B cell (primary cell): Measurements from ENCODE around the gene DNAI2. TPM values are rescaled to one million over a fixed set of nuclear protein-coding genes. Genes with fewer than 3 reads are reported as not detected.

Experiments used
- ATAC-seq: fragments of 200-7000 bp; cut with Tn5 transposase; one replicate; pipeline ENCODE4 v1.10.0; 2021; ENCODE audit warnings: low read depth, mild to moderate bottlenecking, moderate number of reproducible peaks, moderate library complexity
- CTCF ChIA-PET: fragments of 350-600 bp; sonication (Branson Sonifier 250); formaldehyde crosslinking; loops from one replicate; lab custom pipeline; 2021; ENCODE audit warnings: antibody characterized with exemption, inconsistent platforms; lab: Charles Lee
- POLR2A ChIA-PET: fragments of 350-600 bp; sonication (Branson Sonifier 250); formaldehyde crosslinking; loops from one replicate; lab custom pipeline; 2021; ENCODE audit warnings: antibody characterized with exemption; lab: Charles Lee
- DNase-seq: peaks from one replicate; pipeline ENCODE4 v3.0.0; 2013
- H2AFZ ChIP-seq: 2 replicates; pipeline ENCODE4 v1.6.1; 2012; ENCODE audit warnings: mild to moderate bottlenecking, low read depth, low read length; ENCODE audit not compliant: insufficient read depth, poor library complexity, severe bottlenecking
- H3K27ac ChIP-seq, 2 donors: 1 replicate in 1 of 2; 2 replicates in 1 of 2; pipeline ENCODE4 v1.5.1; 2012 to 2013; ENCODE audit warnings: low read length in 2 of 2, mild to moderate bottlenecking in 2 of 2, moderate library complexity in 1 of 2
- H3K27me3 ChIP-seq, 4 experiments: fragments of 200-600 bp in 1 of 4; sonication (generic) in 1 of 4; replicated peaks in 1 of 4; 1 replicate in 2 of 4; 2 replicates in 2 of 4; pipeline versions ENCODE4 v1.6.1 to v1.7.0; 2013 to 2016; ENCODE audit warnings: low read length in 3 of 4, mild to moderate bottlenecking in 2 of 4, mixed read lengths in 1 of 4, moderate library complexity in 1 of 4; ENCODE audit not compliant: insufficient read depth in 4 of 4, control insufficient read depth in 3 of 4; ENCODE audit errors: control extremely low read depth in 1 of 4
- H3K36me3 ChIP-seq, 2 experiments: replicated peaks in 1 of 2; 1 replicate in 1 of 2; 2 replicates in 1 of 2; pipeline versions ENCODE4 v1.6.1 to v1.7.1; 2013; ENCODE audit warnings: low read length in 1 of 2; ENCODE audit not compliant: insufficient read depth in 2 of 2, control insufficient read depth in 1 of 2; ENCODE audit errors: control extremely low read depth in 1 of 2, extremely low read depth in 1 of 2
- H3K4me1 ChIP-seq, 2 donors: fragments of 200-600 bp in 1 of 2; sonication (generic) in 1 of 2; 1 replicate in 1 of 2; 2 replicates in 1 of 2; pipeline versions ENCODE4 v1.5.1 to v1.6.1; 2013 to 2017; ENCODE audit warnings: low read length in 2 of 2; ENCODE audit not compliant: control insufficient read depth in 2 of 2, insufficient read depth in 2 of 2
- H3K4me2 ChIP-seq: replicated peaks from 2 replicates; pipeline ENCODE3; 2012; ENCODE audit warnings: mild to moderate bottlenecking, low read depth, low read length; ENCODE audit not compliant: poor library complexity, severe bottlenecking
- H3K4me3 ChIP-seq, 5 experiments: fragments of 200-600 bp in 1 of 5; sonication (generic) in 1 of 5; 1 replicate in 3 of 5; 2 replicates in 2 of 5; pipeline versions ENCODE4 v1.5.1 to v1.7.0; 2011 to 2016; ENCODE audit warnings: low read length in 4 of 5, mild to moderate bottlenecking in 4 of 5, low read depth in 2 of 5, control low read depth in 1 of 5, moderate library complexity in 1 of 5; ENCODE audit not compliant: insufficient read depth in 1 of 5; ENCODE audit errors: control extremely low read depth in 1 of 5, extremely low read depth in 1 of 5
- H3K79me2 ChIP-seq: fragments of 200-600 bp; sonication (generic); one replicate; pipeline ENCODE4 v1.6.0; 2016; ENCODE audit warnings: low read length; ENCODE audit not compliant: control insufficient read depth, insufficient read depth
- H3K9ac ChIP-seq: fragments of 200-600 bp; sonication (generic); 2 replicates; pipeline ENCODE4 v1.6.1; 2017; ENCODE audit warnings: mild to moderate bottlenecking, low read length, moderate library complexity
- H3K9me3 ChIP-seq, 3 donors: one replicate each; pipeline versions ENCODE4 v1.6.1 to v1.7.1; 2013; ENCODE audit warnings: low read length in 2 of 3; ENCODE audit not compliant: control insufficient read depth in 2 of 3, insufficient read depth in 1 of 3; ENCODE audit errors: control extremely low read depth in 1 of 3
- H4K20me1 ChIP-seq: 2 replicates; pipeline ENCODE4 v1.6.0; 2012; ENCODE audit warnings: mild to moderate bottlenecking, low read length; ENCODE audit not compliant: insufficient read depth, control insufficient read depth, poor library complexity, severe bottlenecking
- H3K27ac Mint-ChIP-seq: one replicate; pipeline ENCODE4 v1.8.0; 2021; ENCODE audit warnings: mixed read lengths
- H3K27me3 Mint-ChIP-seq: one replicate; pipeline ENCODE4 v1.8.0; 2021; ENCODE audit warnings: mixed read lengths
- H3K4me1 Mint-ChIP-seq: one replicate; pipeline ENCODE4 v1.8.0; 2021; ENCODE audit warnings: mixed read lengths
- H3K4me3 Mint-ChIP-seq: one replicate; pipeline ENCODE4 v1.8.0; 2021; ENCODE audit warnings: mixed read lengths
- H3K9me3 Mint-ChIP-seq: one replicate; pipeline ENCODE4 v1.8.0; 2022; ENCODE audit warnings: mixed read lengths; ENCODE audit not compliant: insufficient read depth
- CTCF ChIP-seq: fragments of 200-600 bp; IDR thresholded peaks from one replicate; pipeline ENCODE4 v1.8.0; 2022; ENCODE audit warnings: antibody characterized with exemption, mild to moderate bottlenecking
- EZH2 ChIP-seq: IDR thresholded peaks from 2 replicates; pipeline ENCODE4 v1.6.1; 2012; ENCODE audit warnings: borderline replicate concordance, low read depth, mild to moderate bottlenecking, moderate library complexity, low read length; ENCODE audit not compliant: insufficient read depth, poor library complexity, severe bottlenecking
- WGBS: methylation state at CpG from one replicate; pipeline ENCODE4 v1.1.5; 2013; ENCODE audit warnings: missing lambda C conversion rate; ENCODE audit not compliant: insufficient coverage; 5-methylcytosine and 5-hydroxymethylcytosine counted together
- intact Hi-C: fragments of 100-400 bp; cut with micrococcal nuclease; formaldehyde crosslinking; loops from one replicate; pipeline ENCODE4 v1.10.0; 2022
- polyA plus RNA-seq: library from polyadenylated mRNA; depleted of rRNA; stranded (reverse); fragments of >200 nt; gene quantifications from 2 replicates; pipeline ENCODE4 v1.2.3, GENCODE V29; 2012
- total RNA-seq, 2 donors: library from RNA; stranded (reverse); fragments of 120-200 nt in 1 of 2; gene quantifications; 1 replicate in 1 of 2; 2 replicates in 1 of 2; pipeline versions ENCODE4 v1.2.3 to v1.2.4, GENCODE V29; 2013 to 2022

DNAI2 gene
- total and polyA plus RNA-seq, 2 donors (not counting 1 experiment from before 2014, with no cell fraction given) = not detected

GRCh38 chr17:74336307-74336706 is 62.3 kb downstream of the DNAI2 start:
- Histone ChIP-seq H3K36me3 (no peaks in the 10 kb centered on the region), H3K27ac (no peak overlapping the region), H3K9ac (no peak overlapping the region), H3K4me2 (no peak overlapping the region), H3K27me3 (peaks cover 0 to 9% (median 0%) of the 10 kb centered on the region in 4 experiments), H3K79me2 (no peaks in the 10 kb centered on the region), H4K20me1 (no peaks in the 10 kb centered on the region), H3K4me3 (no peak overlapping the region), H2AFZ (no peak overlapping the region), H3K9me3 (peaks cover 0 to 15% (median 0%) of the 10 kb centered on the region in 3 donors), H3K4me1 (no peaks in the 10 kb centered on the region)
- intact Hi-C loops = no loop called here
- DNase-seq (no peak), ATAC-seq (no peak)
- 76% methylated on average over 6 of the region's 7 CpGs for WGBS
- Mint-ChIP-seq H3K27me3 (peaks cover 14% of the 10 kb centered on the region), H3K27ac (no peak overlapping the region), H3K4me1 (no peaks in the 10 kb centered on the region), H3K4me3 (no peak overlapping the region), H3K9me3 (no peaks in the 10 kb centered on the region)
- POLR2A ChIA-PET = no interaction called here
- CTCF ChIA-PET = no interaction called here
- no peak for TF ChIP-seq CTCF
- TF ChIP-seq EZH2 = no peak

- H3K9ac ChIP-seq = no peak overlapping the region
- ChIA-PET CTCF (no interaction called here), POLR2A (no interaction called here)
- Mint-ChIP-seq H3K4me3 (no peak overlapping the region), H3K9me3 (no peaks in the 10 kb centered on the region), H3K27ac (no peak overlapping the region), H3K4me1 (no peaks in the 10 kb centered on the region), H3K27me3 (peaks cover 13% of the 10 kb centered on the region)
- H3K4me1 ChIP-seq = no peaks in the 10 kb centered on the region
- no peaks in the 10 kb centered on the region for H4K20me1 ChIP-seq
- no peak overlapping the region for H3K4me2 ChIP-seq
- WGBS = 91% methylated on average over 11 of the region's 12 CpGs
- intact Hi-C loops = no loop called here
- H3K9me3 ChIP-seq = peaks cover 0 to 15% (median 0%) of the 10 kb centered on the region in 3 donors
- DNase-seq = no peak
- ATAC-seq = no peak
- no peak overlapping the region for H2AFZ ChIP-seq
- H3K79me2 ChIP-seq = no peaks in the 10 kb centered on the region
- no peak overlapping the region for H3K27ac ChIP-seq
- peaks cover 0 to 6% (median 0%) of the 10 kb centered on the region in 4 experiments for H3K27me3 ChIP-seq
- TF ChIP-seq EZH2 (no peak), CTCF (no peak)
- no peak overlapping the region for H3K4me3 ChIP-seq
- no peaks in the 10 kb centered on the region for H3K36me3 ChIP-seq
These were observed 63.9 kb downstream of the DNAI2 start for GRCh38 chr17:74337834-74338500.
